Measurements from ENCODE around the gene LEFTY1.

DNA sequence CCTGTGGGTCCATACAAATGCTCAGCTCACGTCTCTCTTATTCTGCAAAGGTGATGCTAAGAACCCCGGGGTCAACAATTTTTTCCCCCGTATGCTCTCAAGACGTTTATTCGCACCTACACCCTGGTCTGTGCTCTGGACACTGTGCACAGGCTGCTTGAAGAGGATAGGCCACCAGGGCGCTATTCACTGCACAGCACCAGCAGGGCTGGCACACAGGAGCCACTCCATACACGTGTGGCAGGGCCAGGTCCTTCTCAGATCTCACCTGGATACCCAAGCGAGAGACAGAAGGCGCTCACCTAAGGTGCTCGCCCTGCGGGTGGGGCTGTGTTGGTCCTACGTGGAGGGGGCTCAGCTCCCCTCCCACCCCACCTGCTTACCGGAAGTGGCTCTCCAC, 23.4 kb downstream of the LEFTY1 start:
- TF ChIP-seq EP300 (conservative IDR thresholded peaks at IDR 0.05; ENCODE audit: poor library complexity, severe bottlenecking) (no peak), POLR2AphosphoS5 (IDR thresholded peaks at IDR 0.05) (no peak), TAF1 (IDR thresholded peaks at IDR 0.05; ENCODE audit: low read depth) (no peak), EZH2 (IDR thresholded peaks at IDR 0.05; ENCODE audit: borderline replicate concordance, insufficient read depth, low read length, poor library complexity, severe bottlenecking) (no peak)
- TF ChIP-seq, protein P1, sequence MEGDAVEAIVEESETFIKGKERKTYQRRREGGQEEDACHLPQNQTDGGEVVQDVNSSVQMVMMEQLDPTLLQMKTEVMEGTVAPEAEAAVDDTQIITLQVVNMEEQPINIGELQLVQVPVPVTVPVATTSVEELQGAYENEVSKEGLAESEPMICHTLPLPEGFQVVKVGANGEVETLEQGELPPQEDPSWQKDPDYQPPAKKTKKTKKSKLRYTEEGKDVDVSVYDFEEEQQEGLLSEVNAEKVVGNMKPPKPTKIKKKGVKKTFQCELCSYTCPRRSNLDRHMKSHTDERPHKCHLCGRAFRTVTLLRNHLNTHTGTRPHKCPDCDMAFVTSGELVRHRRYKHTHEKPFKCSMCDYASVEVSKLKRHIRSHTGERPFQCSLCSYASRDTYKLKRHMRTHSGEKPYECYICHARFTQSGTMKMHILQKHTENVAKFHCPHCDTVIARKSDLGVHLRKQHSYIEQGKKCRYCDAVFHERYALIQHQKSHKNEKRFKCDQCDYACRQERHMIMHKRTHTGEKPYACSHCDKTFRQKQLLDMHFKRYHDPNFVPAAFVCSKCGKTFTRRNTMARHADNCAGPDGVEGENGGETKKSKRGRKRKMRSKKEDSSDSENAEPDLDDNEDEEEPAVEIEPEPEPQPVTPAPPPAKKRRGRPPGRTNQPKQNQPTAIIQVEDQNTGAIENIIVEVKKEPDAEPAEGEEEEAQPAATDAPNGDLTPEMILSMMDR (IDR thresholded peaks at IDR 0.05; ENCODE audit: poor library complexity, severe bottlenecking) = no peak
